ENCODE data around the gene CTIF. TPM values are rescaled to one million over a fixed set of nuclear protein-coding genes. Genes with fewer than 3 reads are reported as not detected.

The CTIF gene
- total RNA-seq, 1 donor, result 86.4 TPM

GRCh38 chr18:48706731-48707130 is 167.9 kb downstream of the CTIF start:
- no peak for DNase-seq (ENCODE audit: low read depth)
- H3K4me3 ChIP-seq (ENCODE audit: low read depth, low read length), result no peak overlapping the region
- TF ChIP-seq, protein P1, sequence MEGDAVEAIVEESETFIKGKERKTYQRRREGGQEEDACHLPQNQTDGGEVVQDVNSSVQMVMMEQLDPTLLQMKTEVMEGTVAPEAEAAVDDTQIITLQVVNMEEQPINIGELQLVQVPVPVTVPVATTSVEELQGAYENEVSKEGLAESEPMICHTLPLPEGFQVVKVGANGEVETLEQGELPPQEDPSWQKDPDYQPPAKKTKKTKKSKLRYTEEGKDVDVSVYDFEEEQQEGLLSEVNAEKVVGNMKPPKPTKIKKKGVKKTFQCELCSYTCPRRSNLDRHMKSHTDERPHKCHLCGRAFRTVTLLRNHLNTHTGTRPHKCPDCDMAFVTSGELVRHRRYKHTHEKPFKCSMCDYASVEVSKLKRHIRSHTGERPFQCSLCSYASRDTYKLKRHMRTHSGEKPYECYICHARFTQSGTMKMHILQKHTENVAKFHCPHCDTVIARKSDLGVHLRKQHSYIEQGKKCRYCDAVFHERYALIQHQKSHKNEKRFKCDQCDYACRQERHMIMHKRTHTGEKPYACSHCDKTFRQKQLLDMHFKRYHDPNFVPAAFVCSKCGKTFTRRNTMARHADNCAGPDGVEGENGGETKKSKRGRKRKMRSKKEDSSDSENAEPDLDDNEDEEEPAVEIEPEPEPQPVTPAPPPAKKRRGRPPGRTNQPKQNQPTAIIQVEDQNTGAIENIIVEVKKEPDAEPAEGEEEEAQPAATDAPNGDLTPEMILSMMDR (IDR thresholded peaks at IDR 0.05; ENCODE audit: insufficient read depth, low read depth, low read length), result no peak

GRCh38 chr18:48707636-48708296 is 168.9 kb downstream of the CTIF start:
- TF ChIP-seq, protein P1 (IDR thresholded peaks at IDR 0.05; ENCODE audit: insufficient read depth, low read depth, low read length), result no peak

GRCh38 chr18:48708807-48709206 is 170.0 kb downstream of the CTIF start:
- TF ChIP-seq, protein P1 (IDR thresholded peaks at IDR 0.05; ENCODE audit: insufficient read depth, low read depth, low read length), result no peak
- DNase-seq (ENCODE audit: low read depth), result no peak

More at GRCh38 chr18:48707636-48708296, 168.9 kb downstream of the CTIF start:
- no peak for DNase-seq (ENCODE audit: low read depth)
- H3K4me3 ChIP-seq (ENCODE audit: low read depth, low read length), result no peak overlapping the region

GRCh38 chr18:48709371-48710062 is 170.7 kb downstream of the CTIF start:
- H3K4me3 ChIP-seq (ENCODE audit: low read depth, low read length), result no peak overlapping the region
- TF ChIP-seq, protein P1 (IDR thresholded peaks at IDR 0.05; ENCODE audit: insufficient read depth, low read depth, low read length), result no peak
- no peak for DNase-seq (ENCODE audit: low read depth)

More at GRCh38 chr18:48708807-48709206, 170.0 kb downstream of the CTIF start:
- H3K4me3 ChIP-seq (ENCODE audit: low read depth, low read length), result no peak overlapping the region

DNA sequence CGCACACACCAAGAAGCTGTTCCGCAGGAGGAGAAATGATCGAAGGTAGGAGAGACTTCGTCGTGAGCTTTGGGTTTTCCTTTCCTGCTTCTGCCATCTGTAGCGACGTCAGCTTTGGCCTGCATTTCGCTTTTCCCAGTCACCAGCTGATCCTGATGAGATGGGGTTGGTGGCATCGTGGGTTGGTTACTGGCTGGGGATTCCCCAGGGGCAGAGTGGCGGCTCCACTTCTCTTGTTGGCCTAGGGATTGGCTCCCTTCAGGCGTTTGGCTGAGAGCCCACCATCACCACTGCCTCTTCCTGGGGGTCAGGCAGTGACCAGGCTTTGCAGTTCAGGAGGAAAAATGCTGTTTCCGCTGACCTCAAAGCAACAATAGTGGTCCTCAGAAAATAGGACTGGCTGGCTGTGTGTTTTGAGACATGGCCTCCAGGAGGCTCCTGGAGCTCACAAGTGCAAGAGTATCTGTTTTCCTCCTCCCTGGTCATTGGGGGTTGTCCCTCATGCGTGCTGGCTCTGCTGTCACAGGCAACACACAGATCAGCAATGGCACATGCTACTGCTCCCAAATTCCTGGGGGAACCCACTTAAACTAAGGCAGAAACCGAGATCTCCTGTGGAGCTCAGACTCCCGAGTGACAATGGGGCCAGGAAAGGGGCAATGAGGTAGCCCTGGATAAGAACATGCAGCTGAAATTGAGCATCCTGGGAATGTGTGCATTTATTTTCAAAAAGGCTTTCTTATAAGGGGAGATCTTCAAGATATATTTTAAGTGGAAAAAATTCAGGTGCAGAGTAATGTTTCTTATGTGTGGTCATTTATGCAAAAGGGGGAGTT is 173.0 kb downstream of the CTIF start:
- TF ChIP-seq, protein P1 (IDR thresholded peaks at IDR 0.05; ENCODE audit: insufficient read depth, low read depth, low read length), result peak; percentile 67
- peak; percentile 57 for DNase-seq (ENCODE audit: low read depth)
- H3K4me3 ChIP-seq (ENCODE audit: low read depth, low read length), result no peak overlapping the region

DNA sequence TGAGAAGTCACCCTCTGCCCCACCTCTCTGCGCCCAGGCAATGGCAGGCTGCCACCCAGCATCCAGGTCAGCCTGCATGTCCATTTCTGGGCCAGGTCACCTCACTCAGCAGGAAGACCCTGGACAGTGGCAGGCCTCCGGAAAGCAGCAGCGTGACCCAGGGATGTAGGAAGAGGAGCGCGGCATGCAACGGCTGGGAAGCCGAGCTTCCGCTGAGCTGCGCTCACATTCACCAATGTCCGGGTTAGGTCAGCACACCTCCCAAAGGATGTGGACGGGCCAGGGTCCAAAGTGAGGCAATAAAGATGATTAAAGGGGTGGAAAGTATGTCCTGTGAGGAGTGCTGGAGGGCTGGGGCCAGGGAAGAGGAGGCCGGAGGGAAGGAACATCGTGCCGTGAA is 174.5 kb downstream of the CTIF start:
- H3K4me3 ChIP-seq (ENCODE audit: low read depth, low read length), result no peak overlapping the region
- TF ChIP-seq, protein P1 (IDR thresholded peaks at IDR 0.05; ENCODE audit: insufficient read depth, low read depth, low read length), result no peak
- DNase-seq (ENCODE audit: low read depth), result peak; percentile 31

All from fibroblast of villous mesenchyme (primary cell).